EL (cell line): ENCODE results near the gene MORN5.

Experiments used
- DNase-seq: peaks from one replicate; pipeline ENCODE4 v3.0.0-alpha.2; 2016

The MORN5 gene

GRCh38 chr9:122125509-122126330 lies 34.0 kb upstream of the MORN5 start:
- peak; percentile 56 for DNase-seq

GRCh38 chr9:122126331-122127261 lies 33.1 kb upstream of the MORN5 start:
- peak; percentile 83 for DNase-seq

GRCh38 chr9:122127396-122127798 lies 32.3 kb upstream of the MORN5 start:
- no peak for DNase-seq

- DNase-seq = no peak
These were observed 31.4 kb upstream of the MORN5 start for GRCh38 chr9:122128007-122128968.

GRCh38 chr9:122128969-122129343 lies 30.8 kb upstream of the MORN5 start:
- DNase-seq = no peak

GRCh38 chr9:122129969-122130368 lies 29.7 kb upstream of the MORN5 start:
- no peak for DNase-seq

GRCh38 chr9:122130837-122131236 lies 28.9 kb upstream of the MORN5 start:
- DNase-seq = no peak

- DNase-seq = no peak
These were observed 28.2 kb upstream of the MORN5 start for GRCh38 chr9:122131401-122132001.

GRCh38 chr9:122132539-122132938 lies 27.2 kb upstream of the MORN5 start:
- no peak for DNase-seq

GRCh38 chr9:122133263-122133983 lies 26.3 kb upstream of the MORN5 start:
- no peak for DNase-seq

GRCh38 chr9:122133984-122134535 lies 25.6 kb upstream of the MORN5 start:
- DNase-seq = no peak

GRCh38 chr9:122134822-122135528 lies 24.7 kb upstream of the MORN5 start:
- DNase-seq = peak; percentile 26

- no peak for DNase-seq
These were observed 24.2 kb upstream of the MORN5 start for GRCh38 chr9:122135529-122135859.

- no peak for DNase-seq
These were observed 21.0 kb upstream of the MORN5 start for GRCh38 chr9:122138560-122139268.

GRCh38 chr9:122140368-122141193 lies 19.1 kb upstream of the MORN5 start:
- DNase-seq = no peak

GRCh38 chr9:122141671-122142070 lies 18.0 kb upstream of the MORN5 start:
- no peak for DNase-seq

GRCh38 chr9:122143296-122143695 lies 16.4 kb upstream of the MORN5 start:
- no peak for DNase-seq

- no peak for DNase-seq
These were observed 15.8 kb upstream of the MORN5 start for GRCh38 chr9:122143876-122144405.
